Stimulated activated CD4-positive, alpha-beta T cell treated with anti-CD3 and anti-CD28 coated beads, Interleukin-4, amount 100 ng/mL, for 48 hours (primary cell): ENCODE measurements around the gene TMPRSS4.

Experiments
- DNase-seq, 2 donors: peaks; one replicate each; pipeline ENCODE4 v3.0.0-alpha.2; 2020; ENCODE audit warnings: low read depth in 2 of 2

TMPRSS4 gene

GRCh38 chr11:118153976-118154375 lies 77.1 kb downstream of the TMPRSS4 start:
- DNase-seq = no peak

GRCh38 chr11:118154641-118155040 lies 77.8 kb downstream of the TMPRSS4 start:
- no peak for DNase-seq

DNA sequence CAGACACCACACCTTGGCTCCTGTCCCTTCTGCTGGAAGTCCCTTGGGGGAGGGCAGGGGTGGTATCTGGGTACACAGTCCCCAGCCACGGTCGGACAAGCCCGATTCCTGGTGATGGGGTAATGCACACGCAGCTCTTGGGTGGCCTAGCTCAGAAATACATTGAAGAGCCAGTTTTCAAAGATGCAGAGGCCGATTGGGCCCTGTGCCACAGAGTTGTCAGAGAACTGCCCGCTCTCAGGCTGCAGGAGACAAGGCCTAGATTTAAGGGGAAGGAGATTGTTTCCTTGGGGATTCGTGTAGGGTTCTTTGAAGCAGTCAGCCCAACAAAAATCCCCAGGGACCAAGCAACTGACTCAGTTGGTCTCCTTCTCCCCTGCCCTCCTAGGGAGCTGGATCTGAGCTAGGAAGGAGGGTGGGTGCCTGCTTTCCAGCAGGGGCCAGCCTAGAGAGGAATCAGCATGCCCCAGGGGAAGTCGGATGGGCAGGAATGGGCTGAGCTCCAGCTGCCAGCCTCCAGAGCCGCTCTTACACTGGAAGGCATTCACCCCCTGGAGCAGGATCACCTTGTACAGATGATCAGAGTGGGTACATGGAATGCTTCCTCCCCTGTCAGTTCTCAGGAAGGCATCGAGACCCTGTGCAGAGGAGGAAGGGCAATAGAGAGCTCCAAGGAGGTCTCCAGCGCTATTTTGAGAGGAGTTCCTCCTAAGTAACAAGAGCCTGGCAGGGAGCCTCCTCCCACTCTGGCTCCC lies 79.1 kb downstream of the TMPRSS4 start:
- no peak for DNase-seq

- no peak for DNase-seq
These were observed 79.8 kb downstream of the TMPRSS4 start for GRCh38 chr11:118156531-118157185.

DNA sequence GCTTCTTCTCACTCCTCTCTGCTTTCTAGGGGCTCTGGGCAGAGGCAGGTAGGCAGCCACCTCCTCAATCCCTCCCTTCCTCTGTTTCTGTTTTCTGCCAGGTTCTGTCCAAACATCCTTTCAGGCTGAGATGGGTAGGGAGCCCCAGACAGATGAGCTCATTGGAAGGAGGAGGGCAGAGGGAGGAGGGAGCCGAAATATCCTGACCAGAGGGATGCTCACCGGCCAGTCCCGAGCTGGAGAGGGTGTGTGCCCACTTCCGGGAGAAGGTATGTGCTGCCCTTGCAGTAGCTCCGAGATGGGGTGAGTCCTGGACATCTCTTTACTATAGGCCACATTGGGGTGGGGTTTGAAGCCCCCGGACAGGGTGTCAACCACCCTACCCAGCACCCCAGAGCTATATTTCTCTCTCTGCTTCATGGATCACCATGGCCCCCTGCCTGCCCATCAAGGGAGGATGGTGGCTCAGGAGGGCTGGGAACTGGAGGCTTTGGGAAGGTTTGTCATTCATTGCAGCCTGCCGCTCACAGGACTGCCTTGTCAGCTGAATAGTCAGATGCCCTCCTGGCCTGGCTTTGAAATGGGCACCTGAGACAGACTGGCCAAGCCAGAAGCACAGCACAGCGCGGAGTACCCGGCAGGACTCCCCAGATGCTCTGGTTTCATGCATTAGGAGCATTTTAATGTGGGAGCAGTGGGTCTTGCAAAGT lies 80.5 kb downstream of the TMPRSS4 start:
- no peak for DNase-seq

DNA sequence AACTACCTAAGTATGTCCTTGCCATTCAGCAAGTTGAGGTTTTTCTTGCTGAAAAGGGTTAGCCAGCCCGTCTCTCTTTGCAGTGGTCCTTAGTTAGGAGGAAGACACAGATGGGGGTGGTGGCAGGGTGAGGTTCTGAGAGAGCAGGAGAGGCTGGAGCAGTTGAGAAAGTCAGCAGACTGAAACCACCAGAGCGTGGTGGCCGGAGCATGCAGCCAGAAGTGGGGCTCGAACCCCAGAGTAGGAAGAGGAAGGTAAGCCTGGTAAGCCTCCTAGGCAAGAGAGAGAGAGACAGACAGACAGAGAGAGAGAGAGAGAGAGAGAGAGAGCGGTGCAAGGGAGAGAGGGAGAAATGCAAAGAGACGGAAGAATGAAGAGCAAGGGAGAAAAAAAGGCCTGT lies 84.9 kb downstream of the TMPRSS4 start:
- no peak for DNase-seq

DNA sequence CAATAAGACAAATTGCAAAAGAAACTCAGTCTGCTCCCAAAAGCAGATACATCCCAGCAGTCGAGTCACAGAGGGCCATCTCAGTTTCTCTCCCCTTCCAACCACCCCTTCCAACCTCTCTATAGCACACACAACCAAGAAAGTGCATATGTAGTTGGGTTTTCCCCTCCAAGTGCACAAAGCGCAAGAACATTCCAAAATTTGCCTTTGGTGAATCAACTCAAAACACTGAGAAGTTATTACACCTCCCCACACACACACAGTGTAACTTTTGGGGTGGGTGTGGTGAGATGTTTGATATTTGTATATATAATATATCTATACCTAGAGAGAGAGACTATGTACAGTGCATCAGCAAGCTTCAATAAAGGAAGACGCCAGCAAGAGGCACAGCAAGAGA lies 86.0 kb downstream of the TMPRSS4 start:
- DNase-seq = no peak

- DNase-seq = no peak
These were observed 86.6 kb downstream of the TMPRSS4 start for GRCh38 chr11:118163494-118163893.

DNA sequence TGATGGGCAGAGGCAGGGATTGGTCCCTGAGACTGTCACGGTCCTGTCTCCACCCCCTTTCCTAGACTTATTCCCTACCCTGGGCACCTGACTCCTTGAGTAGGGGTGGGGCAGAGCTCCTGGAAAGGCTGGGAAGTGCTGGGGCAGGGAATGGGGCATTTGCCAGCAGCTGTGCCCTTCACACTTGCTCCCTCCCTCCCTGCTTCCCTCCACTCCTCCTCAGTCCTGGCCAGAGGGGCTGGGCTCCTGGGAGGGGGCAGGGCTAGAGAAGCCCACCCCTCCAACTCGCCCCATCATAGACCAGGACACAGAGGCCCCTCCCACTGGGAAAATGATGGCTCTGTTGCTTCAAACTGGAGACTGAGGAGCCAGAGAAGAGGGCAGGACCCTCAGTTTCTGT lies 88.0 kb downstream of the TMPRSS4 start:
- no peak for DNase-seq

DNA sequence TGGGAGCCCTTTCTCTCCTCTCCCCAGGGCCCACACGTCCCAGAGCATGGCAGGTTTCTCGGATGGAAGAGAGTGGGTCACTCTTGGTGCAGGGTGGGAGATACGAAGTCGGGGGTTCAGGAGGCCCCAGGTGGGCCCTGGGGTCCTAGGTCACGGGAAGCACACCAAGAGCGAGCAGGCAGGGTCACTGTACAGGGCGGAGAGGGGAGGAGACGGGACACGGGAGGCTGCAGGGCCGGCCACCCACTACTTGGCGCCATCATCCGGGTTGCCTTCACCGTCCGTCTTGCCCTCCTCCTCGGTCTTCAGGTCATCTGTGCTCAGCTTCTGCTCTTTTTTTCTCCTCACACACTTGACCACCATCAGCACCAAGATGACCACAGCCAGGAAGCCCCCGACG lies 89.8 kb downstream of the TMPRSS4 start:
- no peak for DNase-seq

GRCh38 chr11:118167253-118167652 lies 90.4 kb downstream of the TMPRSS4 start:
- DNase-seq = no peak

- DNase-seq = no peak
These were observed 91.0 kb downstream of the TMPRSS4 start for GRCh38 chr11:118167906-118168305.

GRCh38 chr11:118168316-118168715 lies 91.4 kb downstream of the TMPRSS4 start:
- DNase-seq = no peak

DNA sequence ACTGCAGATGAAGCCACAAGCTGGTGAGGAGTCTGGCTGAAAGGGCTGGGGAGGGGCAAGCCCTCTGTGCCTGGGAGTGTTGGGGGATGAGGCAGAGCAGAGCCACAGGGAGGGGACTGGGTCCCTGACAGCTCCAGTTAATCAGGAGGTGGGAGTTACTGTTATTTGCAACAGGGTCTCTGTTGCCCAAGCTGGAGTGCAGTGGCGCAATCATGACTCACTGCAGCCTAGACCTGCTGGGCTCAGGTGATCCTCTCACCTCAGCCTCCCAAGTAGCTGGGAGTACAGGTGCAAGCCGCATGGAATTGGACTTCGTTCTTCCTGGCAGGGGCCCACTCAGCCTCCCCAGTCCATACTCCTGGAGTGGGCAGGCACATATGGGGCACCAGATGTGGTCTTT lies 91.9 kb downstream of the TMPRSS4 start:
- no peak for DNase-seq

- DNase-seq = no peak
These were observed 92.6 kb downstream of the TMPRSS4 start for GRCh38 chr11:118169300-118170140.

- no peak for DNase-seq
These were observed 93.4 kb downstream of the TMPRSS4 start for GRCh38 chr11:118170231-118170630.

DNA sequence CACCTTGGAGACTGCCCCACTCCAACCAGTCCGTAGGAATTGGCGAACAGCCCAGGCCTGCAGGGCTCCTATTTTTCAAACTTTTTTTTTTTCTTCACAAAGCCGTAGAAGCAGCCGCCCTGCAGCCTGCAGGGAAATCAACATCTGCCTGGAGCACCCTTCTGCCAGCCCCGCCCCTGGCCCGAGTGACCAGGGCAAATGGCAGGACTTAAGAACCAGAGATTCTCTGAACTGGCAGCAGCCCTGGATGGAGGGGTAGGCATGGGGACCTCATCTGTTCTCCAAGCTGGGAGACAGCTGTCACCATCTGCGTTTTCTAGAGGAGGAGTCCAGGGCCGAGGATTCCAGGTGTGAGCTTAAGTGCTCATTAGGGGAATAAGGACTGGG lies 94.0 kb downstream of the TMPRSS4 start:
- no peak for DNase-seq
